ENCODE measurements around the gene GNPDA1. TPM values are rescaled to one million over a fixed set of nuclear protein-coding genes. Genes with fewer than 3 reads are reported as not detected.

Gene GNPDA1
- total RNA-seq, 1 experiment from 2014 or later, result 99.9 TPM

DNA sequence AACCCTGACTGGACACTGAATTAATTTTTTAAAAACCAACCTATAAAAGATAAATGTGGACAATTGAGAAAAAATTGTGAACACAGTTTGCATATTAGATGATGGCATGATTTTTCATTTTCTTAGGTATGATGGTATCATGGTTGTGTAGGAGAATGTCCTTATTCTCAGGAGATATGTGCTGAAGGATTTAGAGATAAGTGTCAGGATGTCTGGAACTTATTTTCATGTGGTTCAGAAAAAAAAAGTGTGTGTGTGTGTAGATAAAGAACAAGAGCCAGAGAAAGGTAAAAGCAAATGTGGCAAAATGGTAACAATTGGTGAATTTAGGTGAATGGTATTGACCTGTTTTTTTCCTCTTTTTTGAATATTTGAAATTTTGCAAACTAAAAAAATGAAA is 4.0 kb downstream of the GNPDA1 start:
- no TSS peak for BruUV-seq (replicated peaks)
- TF ChIP-seq POLR2AphosphoS5 (IDR thresholded peaks at IDR 0.05; ENCODE audit: low read depth, low read length) (no peak), REST (IDR thresholded peaks at IDR 0.05; ENCODE audit: insufficient read depth in 1 of 2, low read depth in 2 of 2, low read length in 1 of 2) (no peak), TCF7L2 (IDR thresholded peaks at IDR 0.05; ENCODE audit: low read depth, low read length) (no peak), SIN3A (IDR thresholded peaks at IDR 0.05; ENCODE audit: borderline replicate concordance, insufficient read depth, low read depth, low read length) (no peak)
- no peak for DNase-seq (ENCODE audit: low read depth, low spot score)
- in situ Hi-C loops (cut with HindIII; ENCODE audit: low pct_unique_long_range_greater_than_20kb, low sequenced_read_pairs), result no loop called here
- POLR2A ChIA-PET, result no interaction called here
- no peak for ATAC-seq
- H3K36me3 ChIP-seq (ENCODE audit: control insufficient read depth, insufficient read depth, low read length), result peaks cover 20% of the 10 kb centered on the region
- H3K9me3 ChIP-seq (ENCODE audit: control insufficient read depth, insufficient read depth, low read depth, low read length), result no peaks in the 10 kb centered on the region
- H3K27me3 ChIP-seq (ENCODE audit: control insufficient read depth, insufficient read depth, low read length), result no peaks in the 10 kb centered on the region
- CTCF ChIA-PET, result no interaction called here
- no peak overlapping the region for H3K27ac ChIP-seq (ENCODE audit: low read length)
- peaks cover 10% of the 10 kb centered on the region for H3K4me1 ChIP-seq (ENCODE audit: control insufficient read depth, insufficient read depth, low read length)
- H3K4me3 ChIP-seq (ENCODE audit: low read depth in 2 of 2, low read length in 2 of 2), result no peak overlapping the region
- intact Hi-C loops (cut with micrococcal nuclease; ENCODE audit: unreplicated experiment), result no loop called here

- no peak overlapping the region for H3K4me3 ChIP-seq (ENCODE audit: low read depth in 2 of 2, low read length in 2 of 2)
- no peak for DNase-seq (ENCODE audit: low read depth, low spot score)
- no peaks in the 10 kb centered on the region for H3K9me3 ChIP-seq (ENCODE audit: control insufficient read depth, insufficient read depth, low read depth, low read length)
- TF ChIP-seq SIN3A (IDR thresholded peaks at IDR 0.05; ENCODE audit: borderline replicate concordance, insufficient read depth, low read depth, low read length) (no peak), POLR2AphosphoS5 (IDR thresholded peaks at IDR 0.05; ENCODE audit: low read depth, low read length) (no peak), REST (IDR thresholded peaks at IDR 0.05; ENCODE audit: insufficient read depth in 1 of 2, low read depth in 2 of 2, low read length in 1 of 2) (no peak), TCF7L2 (IDR thresholded peaks at IDR 0.05; ENCODE audit: low read depth, low read length) (no peak)
- TF ChIP-seq, protein P1, sequence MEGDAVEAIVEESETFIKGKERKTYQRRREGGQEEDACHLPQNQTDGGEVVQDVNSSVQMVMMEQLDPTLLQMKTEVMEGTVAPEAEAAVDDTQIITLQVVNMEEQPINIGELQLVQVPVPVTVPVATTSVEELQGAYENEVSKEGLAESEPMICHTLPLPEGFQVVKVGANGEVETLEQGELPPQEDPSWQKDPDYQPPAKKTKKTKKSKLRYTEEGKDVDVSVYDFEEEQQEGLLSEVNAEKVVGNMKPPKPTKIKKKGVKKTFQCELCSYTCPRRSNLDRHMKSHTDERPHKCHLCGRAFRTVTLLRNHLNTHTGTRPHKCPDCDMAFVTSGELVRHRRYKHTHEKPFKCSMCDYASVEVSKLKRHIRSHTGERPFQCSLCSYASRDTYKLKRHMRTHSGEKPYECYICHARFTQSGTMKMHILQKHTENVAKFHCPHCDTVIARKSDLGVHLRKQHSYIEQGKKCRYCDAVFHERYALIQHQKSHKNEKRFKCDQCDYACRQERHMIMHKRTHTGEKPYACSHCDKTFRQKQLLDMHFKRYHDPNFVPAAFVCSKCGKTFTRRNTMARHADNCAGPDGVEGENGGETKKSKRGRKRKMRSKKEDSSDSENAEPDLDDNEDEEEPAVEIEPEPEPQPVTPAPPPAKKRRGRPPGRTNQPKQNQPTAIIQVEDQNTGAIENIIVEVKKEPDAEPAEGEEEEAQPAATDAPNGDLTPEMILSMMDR (IDR thresholded peaks at IDR 0.05), result no peak
- peaks cover 27% of the 10 kb centered on the region for H3K36me3 ChIP-seq (ENCODE audit: control insufficient read depth, insufficient read depth, low read length)
- H3K4me1 ChIP-seq (ENCODE audit: control insufficient read depth, insufficient read depth, low read length), result peaks cover 3% of the 10 kb centered on the region; the same call in 1 of the 2 replicates
- in situ Hi-C loops (cut with HindIII; ENCODE audit: low pct_unique_long_range_greater_than_20kb, low sequenced_read_pairs), result no loop called here
- ATAC-seq, result no peak
- no peak overlapping the region for H3K27ac ChIP-seq (ENCODE audit: low read length)
- POLR2A ChIA-PET, result interaction anchor here (0.5 kb wide), 1 partner anchor 65 kb away, joined by 6 read pairs; no protein-coding TSS in a partner anchor
- intact Hi-C loops (cut with micrococcal nuclease; ENCODE audit: unreplicated experiment), result no loop called here
- BruUV-seq (replicated peaks), result no TSS peak
- CTCF ChIA-PET, result no interaction called here
- H3K27me3 ChIP-seq (ENCODE audit: control insufficient read depth, insufficient read depth, low read length), result no peaks in the 10 kb centered on the region
Observed at GRCh38 chr5:142007237-142007544, 5.6 kb downstream of the GNPDA1 start.

Data from Panc1 (cell line).